AG09309 (cell line): Measurements from ENCODE around the gene GDF3.
"Not testable (repeated sequence)": the region's sequence is repeated elsewhere in the genome, so short reads cannot be mapped to it uniquely, and the experiment has no call there.

Experiments used
- DNase-seq: peaks from one replicate; pipeline ENCODE4 v3.0.0-alpha.2; 2010; ENCODE audit warnings: low read depth
- H3K4me3 ChIP-seq: 2 replicates; pipeline ENCODE4 v1.5.1; 2011; ENCODE audit warnings: mild to moderate bottlenecking, low read depth, low read length, moderate library complexity; ENCODE audit not compliant: control insufficient read depth
- CTCF ChIP-seq: IDR thresholded peaks from 2 replicates; pipeline ENCODE4 v1.5.1; 2011; ENCODE audit warnings: mild to moderate bottlenecking, low read depth, low read length, inconsistent platforms; ENCODE audit not compliant: insufficient read depth, control insufficient read depth; ENCODE audit errors: missing control alignments

The GDF3 gene

GRCh38 chr12:7646178-7646475, 49.4 kb downstream of the GDF3 start:
- H3K4me3 ChIP-seq = no peak overlapping the region
- no peak for TF ChIP-seq CTCF

GRCh38 chr12:7645395-7646177, 50.0 kb downstream of the GDF3 start:
- no peak overlapping the region for H3K4me3 ChIP-seq
- TF ChIP-seq CTCF = peak; percentile 77
- peak; percentile 3 for DNase-seq

More at GRCh38 chr12:7646178-7646475, 49.4 kb downstream of the GDF3 start:
- no peak for DNase-seq

DNA sequence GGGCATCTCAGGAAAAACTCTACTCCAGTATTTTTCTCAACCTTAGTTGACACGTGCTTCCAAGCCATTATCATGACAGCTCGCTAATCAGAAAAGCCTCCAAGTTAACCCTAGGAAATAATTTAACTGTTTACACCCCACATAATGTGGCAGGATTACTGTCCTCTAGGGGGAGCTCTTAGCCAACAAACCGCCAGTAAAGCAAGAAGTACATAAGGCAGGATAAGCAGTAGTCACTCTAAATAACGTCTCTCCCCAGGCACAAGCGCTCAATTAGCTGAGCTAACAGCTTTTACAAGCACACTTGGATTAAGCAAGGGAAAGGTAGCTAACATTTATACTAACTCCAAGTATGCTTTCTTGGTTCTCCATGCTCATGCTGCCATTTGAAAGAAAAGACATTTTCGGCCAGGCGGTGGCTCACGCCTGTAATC, 52.7 kb downstream of the GDF3 start:
- TF ChIP-seq CTCF = peak; percentile 38
- no peak for DNase-seq
- no peak overlapping the region for H3K4me3 ChIP-seq

DNA sequence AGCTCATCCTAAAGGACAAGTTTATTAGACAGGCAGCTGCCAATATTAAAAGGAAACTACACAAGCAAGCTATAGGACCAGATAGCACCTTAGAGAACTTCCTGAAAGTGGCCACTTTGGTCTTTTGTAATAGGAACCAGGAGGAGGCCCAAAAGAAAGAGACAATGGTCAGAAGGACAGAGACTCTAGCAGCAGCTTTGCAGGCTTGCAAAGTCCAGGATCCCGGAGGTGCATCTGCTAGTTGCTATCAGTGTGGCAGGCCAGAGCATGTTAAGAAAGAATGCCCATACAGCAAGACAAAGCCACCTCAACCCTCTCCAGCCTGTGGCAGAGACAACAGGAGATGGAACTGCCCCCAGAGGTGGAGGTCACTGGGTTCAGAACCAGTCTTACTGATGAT, 53.3 kb downstream of the GDF3 start:
- TF ChIP-seq CTCF = no peak
- no peak overlapping the region for H3K4me3 ChIP-seq
- no peak for DNase-seq

DNA sequence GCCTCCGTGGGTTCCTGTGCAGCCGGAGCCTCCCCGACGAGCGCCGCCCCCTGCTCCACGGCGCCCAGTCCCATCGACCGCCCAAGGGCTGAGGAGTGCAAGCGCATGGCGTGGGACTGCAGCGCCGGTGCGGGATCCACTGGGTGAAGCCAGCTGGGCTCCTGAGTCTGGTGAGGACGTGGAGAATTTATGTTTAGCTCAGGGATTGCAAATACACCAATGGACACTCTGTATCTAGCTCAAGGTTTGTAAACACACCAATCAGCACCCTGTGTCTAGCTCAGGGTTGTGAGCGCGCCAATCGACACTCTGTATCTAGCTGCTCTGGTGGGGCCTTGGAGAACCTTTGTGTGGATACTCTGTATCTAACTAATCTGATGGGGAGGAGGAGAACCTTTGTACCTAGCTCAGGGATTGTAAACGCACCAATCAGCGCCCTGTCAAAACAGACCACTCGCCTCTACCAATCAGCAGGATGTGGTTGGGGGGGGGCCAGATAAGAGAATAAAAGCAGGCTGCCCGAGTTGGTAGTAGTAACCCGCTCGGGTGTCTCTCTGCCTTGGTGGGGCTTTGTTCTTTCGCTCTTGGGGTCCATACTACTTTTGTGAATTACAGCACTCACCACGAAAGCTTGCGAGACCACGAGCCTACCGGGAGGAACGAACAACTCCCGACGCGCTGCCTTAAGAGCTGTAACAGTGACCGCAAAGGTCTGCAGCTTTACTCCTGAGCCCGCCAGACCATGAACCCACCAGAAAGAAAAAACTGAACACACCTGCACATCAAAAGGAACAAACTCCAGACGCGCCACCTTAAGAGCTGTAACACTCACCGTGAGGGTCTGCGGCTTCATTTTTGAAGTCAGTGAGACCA, 55.2 kb downstream of the GDF3 start:
- DNase-seq = not testable (repeated sequence)
- H3K4me3 ChIP-seq = peak overlapping the region; percentile 16
